ENCODE results near the gene PRCP.
"Not testable (repeated sequence)": the region's sequence is repeated elsewhere in the genome, so short reads cannot be mapped to it uniquely, and the experiment has no call there.

The PRCP gene

DNA sequence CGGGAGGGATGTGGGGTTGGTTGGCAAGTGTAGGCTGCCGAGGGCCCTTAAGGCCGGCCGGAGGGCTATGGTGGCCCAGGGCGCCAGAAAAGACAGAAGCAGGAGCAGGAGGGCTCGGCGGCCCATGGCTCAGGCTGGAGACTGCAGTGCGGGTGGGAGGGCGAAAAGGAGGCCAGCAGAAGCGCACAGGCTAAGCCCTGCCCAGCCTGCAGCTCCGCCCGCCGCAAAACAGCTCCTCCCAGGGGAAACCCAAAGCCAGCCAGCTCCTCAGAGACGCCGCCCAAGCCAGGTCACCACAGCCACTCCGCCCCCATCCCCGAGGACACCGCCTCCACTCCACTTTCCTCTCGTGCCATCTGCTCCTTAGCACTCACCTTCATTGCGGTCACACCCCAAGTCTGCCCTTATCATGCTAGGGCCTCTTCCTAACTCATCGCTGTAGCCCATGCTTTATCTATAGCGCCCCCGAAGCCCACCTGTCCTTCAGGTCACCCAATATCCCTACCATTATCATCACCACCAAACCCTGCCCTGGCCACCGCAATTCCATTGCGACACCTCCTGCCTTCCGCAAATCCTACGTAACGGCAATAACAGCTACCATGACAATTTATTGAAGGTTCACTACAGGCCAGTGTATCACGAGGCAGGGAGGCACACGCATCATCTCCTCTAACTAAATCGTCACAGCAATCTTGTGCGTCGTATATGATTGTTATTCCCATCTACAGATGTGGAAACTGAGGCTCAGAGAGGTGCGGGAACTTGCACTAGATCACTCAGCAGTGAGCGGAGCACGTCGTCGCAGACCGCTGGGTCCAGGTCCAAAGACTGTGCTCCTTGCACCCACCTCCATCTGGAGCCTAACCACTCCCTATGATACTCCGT lies at the start of gene PRCP:
Gene PRCP (minus strand): TSS at position 154 of the 888 bp plus-strand sequence. CDS start 28 bp downstream, at position 126.
- DNase-seq (ENCODE audit: low spot score): peak; percentile 94

DNA sequence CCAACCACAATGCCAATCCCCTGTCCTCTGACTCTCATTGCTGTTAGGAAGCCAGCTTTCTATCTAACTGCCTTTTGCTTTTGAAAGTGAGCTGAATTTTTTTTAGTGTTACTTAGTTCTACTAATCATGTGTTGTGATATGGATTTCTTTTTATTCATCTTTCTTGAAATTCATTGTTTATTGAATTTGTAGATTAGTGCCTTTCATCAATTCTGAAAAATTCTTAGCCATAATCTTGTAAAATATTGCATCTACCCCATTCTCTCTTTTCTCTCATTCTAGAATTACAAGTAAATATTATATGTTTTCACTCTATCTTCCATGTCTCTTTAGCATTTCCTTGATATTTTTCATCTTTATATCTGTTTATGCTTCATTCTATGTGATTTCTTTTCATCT lies 49.1 kb upstream of the PRCP start:
- DNase-seq (ENCODE audit: low spot score): no peak

DNA sequence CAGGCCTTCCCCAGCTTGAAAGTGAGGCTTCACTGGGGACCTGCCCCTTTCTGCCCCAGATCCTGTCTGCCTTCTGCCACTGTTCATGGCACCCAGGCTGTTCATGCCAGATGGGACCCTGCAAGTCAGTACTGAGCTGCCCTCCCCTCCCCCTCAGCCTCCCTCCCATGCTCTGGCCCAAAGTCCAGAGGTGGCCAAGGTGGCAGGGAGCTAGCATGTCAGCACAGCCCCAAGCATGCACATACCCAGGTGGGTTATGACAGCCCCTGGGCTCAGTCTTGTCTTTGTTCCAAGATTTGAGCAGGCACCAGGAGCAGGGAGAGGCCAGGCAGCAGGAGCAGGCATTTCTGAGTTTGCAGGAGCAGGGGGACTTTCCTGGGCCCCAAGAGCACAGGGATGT lies 45.5 kb upstream of the PRCP start:
- DNase-seq (ENCODE audit: low spot score): no peak

DNA sequence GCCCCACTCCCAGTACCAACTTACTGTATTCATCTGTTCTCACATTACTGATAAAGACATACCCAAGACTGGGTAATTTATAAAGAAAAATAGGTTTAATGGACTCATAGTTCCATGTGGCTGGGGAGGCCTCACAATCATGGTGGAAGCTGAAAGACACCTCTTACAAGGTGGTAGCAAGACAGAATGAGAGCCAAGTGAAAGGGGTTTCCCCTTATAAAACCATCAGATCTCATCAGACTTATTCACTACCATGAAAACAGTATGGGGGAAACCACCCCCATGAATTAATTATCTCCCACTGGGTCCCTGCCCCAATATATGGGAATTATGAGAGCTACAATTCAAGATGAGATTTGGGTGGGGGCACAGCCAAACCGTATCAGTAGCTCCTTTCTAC lies 44.8 kb upstream of the PRCP start:
- not testable (repeated sequence) for DNase-seq (ENCODE audit: low spot score)

DNA sequence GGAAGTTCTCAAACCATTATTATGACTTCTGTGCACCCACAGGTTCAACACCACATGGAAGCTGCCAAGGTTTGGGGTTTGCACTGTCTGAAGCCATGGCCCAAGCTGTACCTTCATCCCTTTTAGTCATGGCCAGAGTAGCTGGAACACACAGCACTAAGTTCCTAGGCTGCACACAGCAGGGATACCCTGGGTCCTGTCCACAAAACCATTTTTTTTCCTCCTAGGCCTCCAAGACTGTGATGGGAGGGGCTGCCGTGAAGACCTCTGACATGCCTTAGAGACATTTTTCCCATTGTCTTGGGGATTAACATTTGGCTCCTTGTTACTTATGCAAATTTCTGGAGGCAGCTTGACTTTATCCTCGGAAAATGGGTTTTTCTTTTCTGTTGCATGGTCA lies 44.0 kb upstream of the PRCP start:
- DNase-seq (ENCODE audit: low spot score): no peak

DNA sequence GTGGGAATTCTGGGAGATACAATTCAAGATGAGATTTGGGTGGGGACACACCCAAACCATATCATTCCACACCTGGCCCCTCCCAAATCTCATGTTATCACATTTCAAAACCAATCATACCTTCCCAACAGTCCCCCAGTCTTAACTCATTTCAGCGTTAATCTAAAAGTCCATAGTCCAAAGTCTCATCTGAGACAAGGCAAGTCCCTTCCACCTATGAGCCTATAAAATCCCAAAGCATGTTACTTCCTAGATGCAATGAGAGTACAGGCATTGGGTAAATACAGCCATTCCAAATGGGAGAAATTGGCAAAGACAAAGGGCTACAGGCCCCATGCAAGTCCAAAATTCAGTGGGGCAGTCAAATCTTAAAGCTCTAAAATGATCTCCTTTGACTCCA lies 43.2 kb upstream of the PRCP start:
- DNase-seq (ENCODE audit: low spot score): not testable (repeated sequence)

DNA sequence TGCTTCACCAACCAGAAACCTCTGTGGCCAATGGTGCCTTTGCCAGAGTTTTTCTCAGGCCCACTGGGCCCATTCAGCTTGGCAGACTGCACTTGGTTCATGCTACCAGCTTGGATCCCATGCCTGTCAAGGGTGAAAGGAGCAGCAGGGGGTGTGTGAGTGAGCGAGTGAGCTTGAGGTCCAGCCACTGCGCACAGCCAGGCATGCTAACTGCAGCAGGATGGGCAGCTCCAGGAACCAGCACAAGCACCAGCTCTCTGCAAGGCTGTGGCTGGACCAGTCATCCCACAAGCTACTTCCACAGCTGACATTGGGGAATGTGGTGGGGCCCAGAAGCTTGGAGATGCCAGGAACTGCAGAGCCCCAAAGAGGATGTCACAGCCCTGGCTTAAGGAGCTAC lies 42.1 kb upstream of the PRCP start:
- DNase-seq (ENCODE audit: low spot score): no peak

DNA sequence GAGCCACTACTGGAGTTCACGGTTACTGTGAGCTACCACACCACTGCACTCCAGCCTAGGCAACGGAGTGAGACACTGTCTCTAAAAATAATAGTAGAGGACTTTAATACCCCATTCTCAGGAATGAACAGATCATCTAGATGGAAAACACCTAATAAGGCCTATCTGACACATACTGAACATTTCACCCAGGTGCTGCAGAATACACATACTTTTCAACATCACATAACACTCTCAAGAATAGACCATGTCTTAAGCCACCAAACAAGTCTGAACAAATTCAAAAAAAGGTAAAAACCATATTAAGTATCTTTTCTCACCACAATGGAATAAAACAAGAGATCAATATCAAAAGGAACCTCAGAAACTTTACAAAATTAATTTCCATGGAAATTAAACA lies 39.2 kb upstream of the PRCP start:
- no peak for DNase-seq (ENCODE audit: low spot score)

DNA sequence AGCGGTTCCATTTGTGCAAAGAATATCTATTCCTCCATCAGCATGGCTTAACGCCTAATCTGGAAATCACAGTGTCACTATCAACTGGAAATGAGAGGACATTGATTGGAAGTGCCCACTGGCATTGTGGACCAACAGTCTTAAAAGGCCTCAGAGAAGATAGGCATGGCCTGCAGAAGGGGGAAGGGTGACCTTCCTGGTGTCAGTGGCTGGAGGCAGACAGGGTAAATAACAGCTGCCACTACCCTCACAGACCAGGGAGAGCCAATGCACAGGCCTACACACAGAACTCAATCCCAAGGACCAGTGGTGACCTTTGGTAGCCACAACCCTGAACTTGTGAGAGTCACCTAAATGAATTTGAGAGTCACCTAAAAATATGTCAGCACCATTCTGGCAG lies 37.3 kb upstream of the PRCP start:
- DNase-seq (ENCODE audit: low spot score): no peak

DNA sequence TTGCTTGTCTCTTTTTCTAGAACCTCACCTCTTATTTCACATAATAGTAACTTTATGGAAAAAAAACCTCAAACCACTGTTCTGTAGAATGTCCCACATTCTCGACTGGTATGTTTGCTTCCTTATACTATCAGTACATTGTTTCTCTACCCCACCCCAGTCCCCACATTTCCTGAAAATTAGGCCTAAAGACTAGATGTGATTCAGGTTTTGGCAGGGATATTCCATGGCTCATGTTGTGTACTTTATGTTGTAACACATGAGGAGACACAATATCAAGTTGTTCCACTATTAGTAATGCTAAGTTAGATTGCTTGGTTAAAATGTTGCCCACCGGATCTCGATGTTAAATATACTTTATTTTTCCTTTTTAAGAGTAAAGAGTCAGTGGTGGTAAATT lies 36.0 kb upstream of the PRCP start:
- no peak for DNase-seq (ENCODE audit: low spot score)

DNA sequence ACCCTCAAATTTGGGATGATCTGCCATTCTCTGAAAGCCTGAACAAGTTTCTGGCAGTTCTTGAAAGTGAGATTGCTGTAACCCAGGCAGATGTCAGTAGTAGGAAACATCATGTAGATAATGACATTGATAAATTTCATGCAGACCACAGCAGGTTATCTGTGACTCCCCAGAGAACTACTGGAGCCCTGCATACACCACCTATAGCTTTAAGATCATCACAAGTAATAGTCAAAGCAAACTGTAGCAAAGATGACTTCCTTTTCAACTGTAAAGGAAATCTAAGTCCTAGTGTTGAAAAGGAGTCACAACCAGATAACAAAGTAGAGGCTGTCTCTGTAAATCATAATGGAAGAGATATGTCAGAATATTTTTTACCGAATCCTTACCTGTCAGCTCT lies 32.3 kb upstream of the PRCP start:
- DNase-seq (ENCODE audit: low spot score): no peak

DNA sequence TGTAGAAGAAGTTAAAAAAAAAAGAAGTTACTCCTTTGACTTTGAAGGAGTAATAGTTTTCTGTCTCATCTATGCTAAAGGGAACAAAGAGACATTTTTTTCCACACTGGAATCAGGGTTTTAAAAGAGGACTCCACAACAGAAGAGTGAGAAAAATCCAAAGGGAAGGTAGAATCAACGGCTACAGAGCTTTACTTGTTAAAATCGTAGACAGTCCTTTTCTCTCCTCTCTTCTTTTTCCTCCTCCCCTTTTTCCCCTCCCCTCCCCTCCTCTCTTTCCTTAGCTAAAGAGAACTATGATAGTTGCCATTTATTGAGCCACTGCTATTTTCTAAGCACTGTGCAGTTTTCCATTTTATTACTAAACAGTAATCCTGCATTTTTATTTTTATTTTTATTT lies 30.5 kb upstream of the PRCP start:
- no peak for DNase-seq (ENCODE audit: low spot score)

DNA sequence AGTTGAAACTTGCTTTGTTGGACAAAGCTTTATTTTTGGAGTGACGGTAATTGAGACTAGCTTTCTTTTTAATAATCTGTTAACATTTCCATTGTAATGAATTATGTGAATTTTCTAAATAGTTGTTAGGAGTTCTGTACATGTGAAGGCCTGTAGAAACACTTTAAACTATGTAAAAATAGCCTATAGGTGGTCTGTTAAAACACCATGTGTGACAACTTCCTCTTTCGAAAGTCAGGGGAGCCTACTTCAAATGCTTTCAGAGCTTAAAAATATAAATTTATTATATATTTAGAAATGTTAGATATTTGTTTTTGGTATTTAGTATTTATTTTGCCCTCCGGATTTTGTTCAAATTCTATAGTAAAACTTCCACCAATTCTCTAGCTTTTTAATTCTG lies 30.0 kb upstream of the PRCP start:
- no peak for DNase-seq (ENCODE audit: low spot score)

DNA sequence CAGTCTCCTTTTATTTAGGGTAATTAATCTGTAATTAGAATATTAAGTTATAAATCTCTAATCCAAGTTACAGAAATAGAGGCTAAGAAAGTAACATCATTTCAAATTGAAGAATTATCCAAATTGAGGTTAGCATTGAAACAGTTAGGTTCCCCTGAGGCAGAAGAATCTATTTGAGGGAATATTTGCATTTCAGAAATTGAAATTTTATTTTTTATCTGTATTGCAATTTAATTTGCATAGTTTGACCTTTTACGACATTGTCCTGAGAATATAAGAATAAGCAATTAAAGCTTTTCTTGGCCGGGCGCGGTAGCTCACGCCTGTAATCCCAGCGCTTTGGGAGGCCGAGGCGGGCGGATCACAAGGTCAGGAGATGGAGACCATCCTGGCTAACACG lies 28.9 kb upstream of the PRCP start:
- DNase-seq (ENCODE audit: low spot score): no peak

DNA sequence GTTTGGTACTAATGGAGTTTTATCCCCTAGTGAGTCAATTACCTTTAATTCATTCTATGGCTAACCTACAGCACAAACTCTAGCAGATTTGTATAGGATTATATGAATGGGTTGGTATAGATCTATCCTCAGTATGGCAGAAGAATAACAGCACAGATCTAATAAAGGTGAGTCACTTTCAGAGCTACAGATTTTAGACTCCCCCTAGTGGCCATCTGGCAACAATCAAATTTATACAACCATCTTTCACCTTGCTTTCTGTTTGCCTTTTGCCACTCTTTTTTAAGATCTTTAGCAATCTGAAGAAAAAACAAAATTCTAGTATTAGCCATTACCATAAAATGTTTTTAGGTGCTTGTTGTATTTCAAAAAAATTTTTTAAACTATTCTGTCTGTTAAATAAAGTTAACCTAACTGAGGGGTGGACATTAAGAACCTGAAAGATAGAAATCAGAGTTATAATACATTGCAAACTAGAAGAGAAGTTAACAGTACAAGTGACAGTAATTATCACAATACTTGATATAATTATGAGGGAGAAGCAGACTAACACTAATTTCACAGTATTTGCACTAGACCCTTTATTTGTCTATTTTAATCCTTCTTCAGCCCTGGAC lies 27.1 kb upstream of the PRCP start:
- DNase-seq (ENCODE audit: low spot score): no peak

DNA sequence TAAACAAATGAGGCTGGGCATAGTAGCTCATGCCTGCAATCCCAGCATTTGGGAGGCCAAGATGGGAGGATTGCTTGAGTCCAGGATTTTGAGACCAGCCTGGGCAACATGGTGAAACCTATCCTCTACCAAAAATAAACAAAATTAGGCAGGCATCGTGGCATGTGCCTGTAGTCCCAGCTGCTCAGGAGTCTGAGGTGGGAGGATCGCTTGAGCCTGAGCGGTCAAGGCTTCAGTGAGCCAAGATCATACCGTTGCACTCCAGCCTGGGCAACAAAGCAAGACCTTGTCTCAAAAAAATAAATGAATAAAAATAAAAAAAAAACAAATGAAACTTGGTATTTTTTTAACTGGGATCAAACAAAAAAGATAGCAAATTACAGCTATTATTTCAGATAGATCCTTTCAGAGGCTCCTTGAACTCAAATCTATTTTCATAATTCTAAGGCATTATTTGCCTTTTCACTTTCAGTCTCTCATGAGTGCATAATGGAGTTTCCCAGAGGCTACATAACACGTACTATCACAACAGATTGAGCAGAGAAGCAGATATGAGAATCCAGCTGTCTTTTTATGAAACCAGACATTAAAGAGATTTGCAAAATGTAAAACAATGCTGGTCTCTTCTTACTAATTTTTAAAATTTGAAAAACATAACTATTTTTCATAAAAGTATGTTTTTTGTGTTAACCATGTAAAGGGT lies 24.4 kb upstream of the PRCP start:
- no peak for DNase-seq (ENCODE audit: low spot score)

DNA sequence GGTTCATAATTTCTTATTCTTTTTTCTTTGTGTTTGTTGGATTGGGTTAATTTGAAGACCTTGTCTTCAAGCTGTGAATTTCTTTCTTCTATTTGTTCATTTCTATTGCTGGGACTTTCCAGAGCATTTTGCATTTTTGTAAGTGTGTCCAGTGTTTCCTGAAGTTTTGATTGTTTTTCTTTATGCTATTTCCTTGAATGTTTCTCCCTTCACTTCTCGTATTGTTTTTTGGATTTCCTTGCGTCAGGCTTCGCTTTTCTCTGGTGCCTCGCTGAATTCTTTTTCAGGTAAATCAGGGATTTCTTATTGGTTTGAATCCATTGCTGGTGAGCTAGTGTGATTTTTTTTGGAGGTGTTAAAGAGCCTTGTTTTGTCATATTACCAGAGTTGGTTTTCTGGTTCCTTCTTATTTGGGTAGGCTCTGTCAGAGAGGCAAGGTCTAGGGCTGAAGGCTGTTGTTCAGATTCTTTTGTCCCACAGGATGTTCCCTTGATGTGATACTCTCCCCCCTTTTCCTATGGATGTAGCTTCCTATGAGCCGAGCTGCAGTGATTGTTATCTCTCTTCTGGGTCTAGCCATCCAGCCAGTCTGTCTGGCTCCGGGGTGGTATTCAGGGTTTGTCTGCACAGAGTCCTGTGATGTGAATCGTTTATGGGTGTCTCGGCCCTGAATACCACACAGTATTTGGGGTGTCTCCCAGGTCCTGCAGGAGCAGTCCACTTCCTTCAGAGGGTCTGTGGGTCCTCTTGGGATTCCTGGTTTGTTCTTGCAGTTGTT lies 22.4 kb upstream of the PRCP start:
- DNase-seq (ENCODE audit: low spot score): not testable (repeated sequence)

DNA sequence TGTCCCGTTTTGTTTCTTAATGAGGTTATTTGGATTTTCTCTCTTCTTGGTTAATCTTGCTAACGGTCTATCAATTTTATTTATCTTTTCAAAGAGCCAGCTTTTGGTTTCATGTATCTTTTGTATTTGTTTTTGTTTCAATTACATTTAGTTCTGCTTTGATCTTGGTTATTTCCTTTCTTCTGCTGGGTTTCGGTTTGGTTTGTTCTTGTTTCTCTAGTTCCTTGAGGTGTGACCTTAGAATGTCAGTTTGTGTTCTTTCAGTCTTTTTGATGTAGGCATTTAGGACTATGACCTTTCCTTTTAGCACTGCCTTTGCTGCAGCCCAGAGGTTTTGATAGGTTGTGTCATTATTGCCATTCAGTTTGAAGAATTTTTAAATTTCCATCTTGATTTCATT lies 20.0 kb upstream of the PRCP start:
- DNase-seq (ENCODE audit: low spot score): not testable (repeated sequence)

DNA sequence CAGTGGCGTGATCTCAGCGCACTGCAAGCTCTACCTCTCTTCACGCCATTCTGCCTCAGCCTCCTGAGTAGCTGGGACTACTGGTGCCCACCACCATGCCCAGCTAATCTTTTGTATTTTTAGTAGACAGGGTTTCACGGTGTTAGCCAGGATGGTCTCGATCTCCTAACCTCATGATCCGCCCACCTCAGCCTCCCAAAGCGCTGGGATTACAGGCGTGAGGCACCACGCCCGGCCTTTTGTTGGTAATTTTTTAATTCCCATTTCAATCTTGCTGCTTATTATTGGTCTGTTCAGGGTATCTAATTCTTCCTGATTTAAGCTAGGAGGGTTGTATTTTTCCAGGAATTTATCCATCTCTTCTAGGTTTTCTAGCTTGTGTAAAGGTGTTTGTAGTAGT lies 19.6 kb upstream of the PRCP start:
- not testable (repeated sequence) for DNase-seq (ENCODE audit: low spot score)

DNA sequence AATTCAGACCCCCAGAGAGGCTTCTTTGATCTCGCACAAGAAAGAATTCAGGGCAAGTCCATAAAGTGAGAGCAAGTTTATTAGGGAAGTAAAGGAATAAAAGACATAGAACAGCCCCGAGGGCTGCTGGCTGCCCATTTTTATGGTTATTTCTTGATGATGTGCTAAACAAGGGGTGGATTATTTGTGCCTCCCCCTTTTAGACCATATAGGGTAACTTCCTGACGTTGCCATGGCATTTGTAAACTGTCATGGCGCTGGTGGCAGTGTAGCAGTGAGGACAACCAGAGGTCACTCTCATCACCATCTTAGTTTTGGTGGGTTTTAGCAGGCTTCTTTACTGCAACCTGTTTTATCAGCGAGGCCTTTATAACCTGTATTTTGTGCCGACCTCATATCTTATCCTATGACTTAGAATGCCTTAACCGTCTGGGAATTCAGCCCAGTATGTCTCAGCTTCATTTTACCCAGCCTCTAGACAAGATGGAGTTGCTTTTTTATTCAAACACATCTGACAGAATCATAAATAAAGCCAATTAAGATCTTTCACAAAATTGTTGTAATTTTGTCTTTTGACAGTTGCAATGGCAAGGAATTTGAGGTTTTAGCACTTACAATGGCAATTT lies 8.9 kb upstream of the PRCP start:
- no peak for DNase-seq (ENCODE audit: low spot score)

DNA sequence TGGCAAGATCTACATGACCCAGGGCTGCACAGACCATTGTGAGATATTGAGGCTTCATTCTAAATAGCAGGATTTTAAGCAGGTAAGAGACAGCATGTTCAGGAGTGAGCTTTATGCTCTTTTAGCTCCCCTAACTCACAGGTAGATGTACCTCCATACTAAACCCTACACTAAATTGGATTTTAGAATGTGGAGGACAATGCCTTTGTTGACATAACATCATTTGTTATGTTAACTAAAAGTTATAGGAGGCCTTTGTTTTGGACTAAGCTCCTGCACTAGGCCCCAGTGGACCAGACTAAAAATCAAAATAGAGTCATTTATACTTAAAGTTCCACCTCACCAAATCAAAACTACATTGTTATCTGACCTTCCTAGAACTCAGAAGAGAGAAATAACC lies 8.1 kb upstream of the PRCP start:
- no peak for DNase-seq (ENCODE audit: low spot score)

DNA sequence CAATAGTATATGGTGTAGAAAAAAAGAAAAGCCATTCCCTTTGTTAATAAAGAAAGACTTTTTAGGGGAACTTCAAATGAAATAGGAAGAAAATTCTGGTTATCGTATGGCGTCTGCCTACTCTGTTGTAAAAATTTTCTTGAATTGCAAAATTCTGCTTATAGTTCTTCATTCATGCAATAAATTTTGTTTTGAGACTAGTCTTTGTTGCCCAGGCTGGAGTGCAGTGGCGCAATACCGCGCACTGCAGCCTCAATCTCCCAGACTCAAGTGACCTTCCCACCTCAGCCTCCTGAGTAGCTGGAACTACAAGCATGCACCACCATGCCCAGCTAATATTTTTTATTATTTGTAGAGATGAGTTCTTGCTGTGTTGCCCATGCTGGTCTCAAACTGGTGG lies 7.1 kb upstream of the PRCP start:
- DNase-seq (ENCODE audit: low spot score): no peak

All from ecto neural progenitor cell (in vitro differentiated cells).